Measurements from ENCODE around the gene AGBL1.

GRCh38 chr15:86935841-86936240, 856.2 kb downstream of the AGBL1 start:
- no peak for TF ChIP-seq CTCF (conservative IDR thresholded peaks at IDR 0.05; ENCODE audit: low read depth, low read length)
- TF ChIP-seq EZH2 (IDR thresholded peaks at IDR 0.05; ENCODE audit: borderline replicate concordance, low read depth, low read length, poor library complexity, severe bottlenecking): no peak
